BE2C (cell line): ENCODE data around the gene REEP2.

Experiments used
- DNase-seq: peaks from one replicate; pipeline ENCODE4 v3.0.0-alpha.2; 2020
- H3K27me3 ChIP-seq: fragments of 250-450 bp; sonication (Bioruptor Pico); 2 replicates; pipeline ENCODE4 v1.5.1; 2020; ENCODE audit warnings: mild to moderate bottlenecking
- H3K36me3 ChIP-seq: fragments of 250-450 bp; sonication (Bioruptor Pico); 2 replicates; pipeline ENCODE4 v1.5.1; 2020; ENCODE audit warnings: mild to moderate bottlenecking
- H3K4me1 ChIP-seq: fragments of 250-450 bp; sonication (Bioruptor Pico); 2 replicates; pipeline ENCODE4 v1.5.1; 2020
- H3K4me3 ChIP-seq: 2 replicates; pipeline ENCODE4 v1.5.1; 2011; ENCODE audit warnings: low read depth, low read length
- H3K9me3 ChIP-seq: fragments of 250-450 bp; sonication (Bioruptor Pico); 2 replicates; pipeline ENCODE4 v1.5.1; 2020
- TF ChIP-seq, protein P1 (sequence below): IDR thresholded peaks from 2 replicates; pipeline ENCODE4 v1.5.1; 2012; ENCODE audit warnings: mild to moderate bottlenecking, low read depth, low read length

Gene REEP2

DNA sequence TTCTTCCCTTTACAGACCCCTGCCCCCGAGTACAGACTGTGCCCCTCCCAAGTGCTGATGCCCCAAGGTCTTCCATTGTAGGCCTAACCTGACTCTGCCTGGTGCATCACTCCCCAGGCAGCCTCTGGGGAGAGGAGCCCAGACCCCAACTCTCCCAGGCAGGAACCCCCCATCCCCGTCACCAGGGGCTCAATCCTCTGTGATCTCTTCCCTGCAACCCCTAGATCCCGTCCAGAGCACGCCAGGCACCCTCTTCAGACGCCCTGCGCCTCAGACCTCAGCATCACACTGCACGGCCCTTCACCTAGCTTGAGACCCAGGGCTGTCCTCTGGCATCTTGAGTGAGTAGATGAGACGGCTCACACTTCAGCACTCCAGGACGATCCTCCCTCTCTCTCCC, 20.0 kb downstream of the REEP2 start:
- H3K4me1 ChIP-seq, result no peaks in the 10 kb centered on the region
- H3K27me3 ChIP-seq, result no peaks in the 10 kb centered on the region
- no peaks in the 10 kb centered on the region for H3K9me3 ChIP-seq
- no peak overlapping the region for H3K4me3 ChIP-seq
- H3K36me3 ChIP-seq, result no peaks in the 10 kb centered on the region
- TF ChIP-seq, protein P1, sequence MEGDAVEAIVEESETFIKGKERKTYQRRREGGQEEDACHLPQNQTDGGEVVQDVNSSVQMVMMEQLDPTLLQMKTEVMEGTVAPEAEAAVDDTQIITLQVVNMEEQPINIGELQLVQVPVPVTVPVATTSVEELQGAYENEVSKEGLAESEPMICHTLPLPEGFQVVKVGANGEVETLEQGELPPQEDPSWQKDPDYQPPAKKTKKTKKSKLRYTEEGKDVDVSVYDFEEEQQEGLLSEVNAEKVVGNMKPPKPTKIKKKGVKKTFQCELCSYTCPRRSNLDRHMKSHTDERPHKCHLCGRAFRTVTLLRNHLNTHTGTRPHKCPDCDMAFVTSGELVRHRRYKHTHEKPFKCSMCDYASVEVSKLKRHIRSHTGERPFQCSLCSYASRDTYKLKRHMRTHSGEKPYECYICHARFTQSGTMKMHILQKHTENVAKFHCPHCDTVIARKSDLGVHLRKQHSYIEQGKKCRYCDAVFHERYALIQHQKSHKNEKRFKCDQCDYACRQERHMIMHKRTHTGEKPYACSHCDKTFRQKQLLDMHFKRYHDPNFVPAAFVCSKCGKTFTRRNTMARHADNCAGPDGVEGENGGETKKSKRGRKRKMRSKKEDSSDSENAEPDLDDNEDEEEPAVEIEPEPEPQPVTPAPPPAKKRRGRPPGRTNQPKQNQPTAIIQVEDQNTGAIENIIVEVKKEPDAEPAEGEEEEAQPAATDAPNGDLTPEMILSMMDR, result no peak
- no peak for DNase-seq

DNA sequence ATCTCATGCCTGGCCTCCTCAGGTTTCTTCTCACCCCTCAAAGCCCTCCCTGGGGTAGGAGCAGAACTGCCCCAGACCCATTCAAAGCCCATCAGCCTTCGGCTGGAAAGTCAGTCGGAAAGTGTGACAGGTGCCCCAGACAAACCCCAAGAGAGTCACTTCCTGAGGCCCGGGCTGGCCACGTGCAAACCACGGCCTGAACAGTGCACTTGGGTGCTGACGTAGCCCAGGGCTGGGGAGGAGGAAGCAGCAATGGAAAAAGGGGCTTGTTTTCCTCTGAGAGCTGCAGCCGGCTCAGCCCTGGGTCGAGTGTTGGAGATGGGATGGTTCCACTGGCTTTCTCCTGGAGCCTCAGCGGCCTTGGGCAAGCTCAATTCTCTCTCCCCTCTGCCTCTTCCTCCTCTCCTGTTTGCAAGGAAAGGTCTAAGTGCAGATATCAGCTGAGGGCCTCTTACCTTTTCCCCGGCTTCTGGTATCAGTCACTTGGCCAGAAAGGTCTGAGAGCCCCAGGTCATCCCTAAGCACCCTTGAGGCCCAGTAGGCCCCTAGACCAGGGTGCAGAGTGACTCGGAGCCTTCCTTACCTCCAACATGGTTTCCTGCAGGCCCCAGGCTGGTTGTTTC, 20.6 kb downstream of the REEP2 start:
- no peaks in the 10 kb centered on the region for H3K4me1 ChIP-seq
- H3K27me3 ChIP-seq, result no peaks in the 10 kb centered on the region
- no peaks in the 10 kb centered on the region for H3K36me3 ChIP-seq
- TF ChIP-seq, protein P1, result no peak
- H3K4me3 ChIP-seq, result no peak overlapping the region
- no peaks in the 10 kb centered on the region for H3K9me3 ChIP-seq
- no peak for DNase-seq

DNA sequence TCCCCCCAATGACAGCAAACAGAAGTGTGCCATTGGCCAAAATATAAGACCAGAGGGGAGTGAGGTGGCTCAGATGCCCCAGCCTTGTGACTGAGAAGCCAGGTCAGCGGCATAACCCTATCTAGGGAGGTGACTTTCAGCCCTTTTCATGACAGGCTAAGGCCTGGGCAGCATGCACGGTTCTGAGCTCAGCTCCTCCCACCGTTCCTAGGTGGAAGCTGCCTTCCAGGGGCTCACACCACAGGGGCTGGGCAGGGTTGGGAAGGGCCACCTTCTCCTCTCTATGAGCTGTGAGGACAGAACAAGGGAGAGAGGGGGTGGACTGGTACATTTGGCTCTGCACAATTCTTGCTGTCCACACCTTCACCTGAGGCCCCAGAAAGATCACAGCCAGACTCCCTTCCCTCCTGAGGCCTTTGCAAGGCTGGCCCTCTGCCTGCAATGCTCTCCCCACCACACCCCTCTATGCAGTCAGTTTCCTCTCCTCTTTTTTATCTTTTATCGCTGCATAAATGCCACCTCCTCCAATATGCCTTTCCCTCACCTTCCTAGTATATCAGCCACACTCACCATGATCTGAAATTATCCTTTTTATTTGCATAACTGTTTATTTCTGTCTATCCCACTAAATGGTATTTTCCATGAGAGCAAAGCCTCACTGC, 21.3 kb downstream of the REEP2 start:
- Histone ChIP-seq H3K36me3 (no peaks in the 10 kb centered on the region), H3K9me3 (no peaks in the 10 kb centered on the region), H3K4me3 (no peak overlapping the region), H3K27me3 (no peaks in the 10 kb centered on the region), H3K4me1 (no peaks in the 10 kb centered on the region)
- TF ChIP-seq, protein P1, result no peak
- no peak for DNase-seq

DNA sequence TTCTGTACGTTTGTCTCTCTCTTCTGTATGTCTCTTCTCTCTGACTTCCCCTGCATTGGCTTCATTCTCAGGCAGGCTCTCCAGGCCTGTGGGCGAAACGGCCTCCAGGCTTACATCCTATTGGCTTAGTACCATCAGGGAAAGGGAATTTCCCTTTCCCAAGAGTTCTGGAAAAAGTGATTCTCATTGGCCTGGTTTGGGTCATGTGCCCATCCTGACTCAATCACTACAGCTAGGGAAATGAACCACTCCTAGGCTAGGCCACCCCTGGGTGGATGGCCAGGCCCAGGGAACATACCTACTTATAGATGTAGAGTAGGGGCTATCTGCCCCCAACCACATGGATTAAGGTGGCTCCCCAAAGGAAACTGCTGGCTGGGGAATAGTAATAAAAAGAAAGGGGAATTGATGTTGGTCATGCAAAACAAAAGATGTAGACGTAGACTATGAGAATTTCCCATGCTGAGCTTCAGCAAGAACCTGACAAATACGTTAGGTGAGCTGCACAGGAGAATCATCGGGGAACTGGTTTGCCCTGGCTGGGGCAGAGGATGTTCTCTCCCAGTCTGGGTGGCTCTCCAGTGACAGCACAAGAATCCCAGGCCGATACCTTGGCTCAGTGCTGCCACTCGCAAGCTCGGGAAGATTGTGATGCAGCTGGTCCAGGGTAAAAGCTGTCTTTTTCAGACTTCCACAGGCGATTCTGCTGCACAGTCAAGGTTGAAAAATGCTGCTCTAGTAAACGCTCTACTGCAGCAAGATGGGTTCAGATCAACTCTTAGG, 22.7 kb downstream of the REEP2 start:
- Histone ChIP-seq H3K36me3 (peaks cover under 1% of the 10 kb centered on the region; the same call in 1 of the 2 replicates), H3K9me3 (no peaks in the 10 kb centered on the region), H3K27me3 (no peaks in the 10 kb centered on the region), H3K4me3 (no peak overlapping the region), H3K4me1 (no peaks in the 10 kb centered on the region)
- DNase-seq, result no peak
- TF ChIP-seq, protein P1, result no peak

DNA sequence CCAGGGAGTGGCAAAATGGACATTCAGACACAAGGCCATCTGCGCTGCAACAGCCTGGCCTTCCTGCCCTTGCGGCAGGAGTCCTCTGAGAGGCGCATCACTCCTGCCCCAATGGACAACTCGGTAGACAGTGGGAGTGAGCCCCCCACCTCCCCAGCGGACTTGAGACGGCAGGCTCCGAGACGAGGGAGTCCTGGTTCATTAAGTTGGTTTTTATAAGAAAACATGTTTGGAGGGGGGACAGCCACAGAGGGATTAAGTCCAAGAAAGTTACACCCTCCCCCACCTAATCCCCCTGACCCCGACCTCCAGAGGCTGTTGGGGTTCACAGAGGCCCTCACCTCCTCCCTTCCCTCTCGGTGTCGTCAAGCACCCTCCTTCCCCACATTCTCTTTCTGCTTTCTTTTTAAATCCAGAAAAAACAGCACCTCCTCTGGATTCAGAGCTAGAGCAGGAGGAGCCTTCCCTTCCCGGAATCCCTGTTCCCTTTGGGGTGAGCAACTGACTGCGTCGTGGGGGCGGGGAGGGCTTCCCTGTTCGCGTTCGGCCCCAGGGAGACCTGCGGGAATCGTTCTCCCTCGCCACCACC, 24.7 kb downstream of the REEP2 start:
- Histone ChIP-seq H3K36me3 (peaks cover 18% of the 10 kb centered on the region), H3K9me3 (no peaks in the 10 kb centered on the region), H3K4me1 (no peaks in the 10 kb centered on the region), H3K4me3 (peak overlapping the region; percentile 97), H3K27me3 (no peaks in the 10 kb centered on the region)
- no peak for DNase-seq
- TF ChIP-seq, protein P1, result 0 out of 2 replicates have a peak, but pooled peaks have one; percentile 8
